Smooth muscle cell (in vitro differentiated cells): ENCODE measurements around the gene BMF. TPM values are rescaled to one million over a fixed set of nuclear protein-coding genes. Genes with fewer than 3 reads are reported as not detected.
"Not testable (repeated sequence)": the region's sequence is repeated elsewhere in the genome, so short reads cannot be mapped to it uniquely, and the experiment has no call there.

Experiments
- DNase-seq: peaks from one replicate; lab custom pipeline; 2025; ENCODE audit not compliant: unreplicated experiment; lab: John Stamatoyannopoulos, UW
- H2AFZ ChIP-seq: fragments of 200-600 bp; sonication (generic); 2 replicates; pipeline ENCODE4 v1.6.0; 2016; ENCODE audit warnings: antibody characterized with exemption, low read depth, mild to moderate bottlenecking
- H3F3A ChIP-seq: fragments of 200-600 bp; sonication (generic); 2 replicates; pipeline ENCODE4 v1.6.0; 2017; ENCODE audit warnings: antibody characterized with exemption, low read depth
- H3K27ac ChIP-seq: fragments of 200-600 bp; sonication (generic); 2 replicates; pipeline ENCODE4 v1.5.1; 2016; ENCODE audit warnings: low read depth, mild to moderate bottlenecking
- H3K27me3 ChIP-seq: fragments of 200-600 bp; sonication (generic); 2 replicates; pipeline ENCODE4 v1.6.1; 2016; ENCODE audit warnings: low read depth, mild to moderate bottlenecking
- H3K36me3 ChIP-seq: fragments of 200-600 bp; sonication (generic); 2 replicates; pipeline ENCODE4 v1.5.1; 2016; ENCODE audit warnings: low read depth
- H3K4me1 ChIP-seq: fragments of 200-600 bp; sonication (generic); 2 replicates; pipeline ENCODE4 v1.5.1; 2016; ENCODE audit warnings: low read depth
- H3K4me2 ChIP-seq: fragments of 200-600 bp; sonication (generic); 2 replicates; pipeline ENCODE4 v1.6.0; 2016; ENCODE audit warnings: mild to moderate bottlenecking
- H3K4me3 ChIP-seq: fragments of 200-600 bp; sonication (generic); 2 replicates; pipeline ENCODE4 v1.5.1; 2016; ENCODE audit warnings: mild to moderate bottlenecking
- H3K79me2 ChIP-seq: fragments of 200-600 bp; sonication (generic); 2 replicates; pipeline ENCODE4 v1.6.0; 2016; ENCODE audit warnings: low read depth, mild to moderate bottlenecking
- H3K9ac ChIP-seq: fragments of 200-600 bp; sonication (generic); 2 replicates; pipeline ENCODE4 v1.6.0; 2016; ENCODE audit warnings: low read depth
- H3K9me3 ChIP-seq: fragments of 200-600 bp; sonication (generic); replicated peaks from 2 replicates; pipeline ENCODE4 v1.5.1; 2016; ENCODE audit warnings: low read depth
- H4K20me1 ChIP-seq: fragments of 200-600 bp; sonication (generic); 2 replicates; pipeline ENCODE4 v1.6.0; 2016; ENCODE audit warnings: low read depth
- CTCF ChIP-seq: fragments of 200-600 bp; sonication (generic); IDR thresholded peaks from 2 replicates; pipeline ENCODE4 v1.5.1; 2017; ENCODE audit warnings: borderline replicate concordance, mild to moderate bottlenecking, antibody characterized with exemption; ENCODE audit not compliant: insufficient read depth, poor library complexity, severe bottlenecking
- WGBS: methylation state at CpG from one replicate; pipeline ENCODE4 v1.1.7; 2016; ENCODE audit warnings: low lambda C conversion rate; 5-methylcytosine and 5-hydroxymethylcytosine counted together
- polyA plus RNA-seq: library from polyadenylated mRNA; unstranded; fragments of >200 nt; fragmentation: Nextera tagmentation; extraction: Ambion mirVana; gene quantifications from 2 replicates; pipeline ENCODE4 v1.2.1, GENCODE V29; 2016
- total RNA-seq: library from RNA; depleted of rRNA; stranded (reverse); fragments of >200 nt; gene quantifications from 2 replicates; pipeline ENCODE4 v1.2.3, GENCODE V29; 2014

Gene BMF
- total and polyA plus RNA-seq, 2 experiments from 2014 or later: 3.6 to 9.1 TPM

GRCh38 chr15:40075298-40076044, 33.2 kb downstream of the BMF start:
- Histone ChIP-seq H3K4me2 (no peak overlapping the region), H3F3A (no peaks in the 10 kb centered on the region), H3K9me3 (no peaks in the 10 kb centered on the region), H4K20me1 (no peaks in the 10 kb centered on the region), H3K9ac (no peak overlapping the region), H3K36me3 (no peaks in the 10 kb centered on the region), H3K4me3 (no peak overlapping the region), H3K79me2 (no peaks in the 10 kb centered on the region), H3K27me3 (no peaks in the 10 kb centered on the region), H3K4me1 (peaks cover 3% of the 10 kb centered on the region), H3K27ac (no peak overlapping the region), H2AFZ (no peak overlapping the region)
- DNase-seq: no peak
- 83% methylated on average over 18 of the region's 18 CpGs for WGBS
- TF ChIP-seq CTCF: no peak

- not testable (repeated sequence) for H3K4me2 ChIP-seq, H3K27ac ChIP-seq, H3K9ac ChIP-seq, H2AFZ ChIP-seq, H3K9me3 ChIP-seq, H3K4me1 ChIP-seq, H3K36me3 ChIP-seq, H4K20me1 ChIP-seq, H3K79me2 ChIP-seq, H3K27me3 ChIP-seq, DNase-seq, H3F3A ChIP-seq, H3K4me3 ChIP-seq
- 98% methylated on average over 13 of the region's 27 CpGs for WGBS
These were observed 34.0 kb downstream of the BMF start for GRCh38 chr15:40074656-40075055.

- H3K79me2 ChIP-seq, H2AFZ ChIP-seq, DNase-seq, H3K4me2 ChIP-seq, H4K20me1 ChIP-seq, H3F3A ChIP-seq, H3K27ac ChIP-seq, H3K9ac ChIP-seq, H3K9me3 ChIP-seq, H3K27me3 ChIP-seq, H3K4me3 ChIP-seq, H3K36me3 ChIP-seq: not testable (repeated sequence)
- 94% methylated on average over 34 of the region's 34 CpGs for WGBS
- peaks cover 15% of the 10 kb centered on the region for H3K4me1 ChIP-seq
These were observed 34.8 kb downstream of the BMF start for GRCh38 chr15:40073716-40074490.

GRCh38 chr15:40072216-40072990, 36.3 kb downstream of the BMF start:
- no peak for TF ChIP-seq CTCF
- Histone ChIP-seq H3K9ac (no peak overlapping the region), H3K9me3 (no peaks in the 10 kb centered on the region), H2AFZ (no peak overlapping the region), H3K36me3 (no peaks in the 10 kb centered on the region), H3F3A (no peaks in the 10 kb centered on the region), H3K4me2 (no peak overlapping the region), H4K20me1 (no peaks in the 10 kb centered on the region), H3K4me3 (no peak overlapping the region), H3K79me2 (no peaks in the 10 kb centered on the region), H3K4me1 (peaks cover 21% of the 10 kb centered on the region), H3K27me3 (no peaks in the 10 kb centered on the region), H3K27ac (no peak overlapping the region)
- WGBS: 92% methylated on average over 34 of the region's 34 CpGs
- no peak for DNase-seq
